HG03108 (cell line): ENCODE data around the gene SCUBE3.

Experiments
- ATAC-seq: cut with Tn5 transposase; IDR thresholded peaks from one replicate; pipeline ENCODE4 v1.9.1; 2021; ENCODE audit warnings: moderate library complexity; ENCODE audit not compliant: unreplicated experiment

SCUBE3 gene

GRCh38 chr6:35213824-35214756 is at the start of gene SCUBE3:
TSS of gene SCUBE3 (plus strand) at chr6:35213956. CDS start at chr6:35214419, 463 bp downstream.
- ATAC-seq: no peak

GRCh38 chr6:35164277-35164676 is 49.5 kb upstream of the SCUBE3 start:
- no peak for ATAC-seq

DNA sequence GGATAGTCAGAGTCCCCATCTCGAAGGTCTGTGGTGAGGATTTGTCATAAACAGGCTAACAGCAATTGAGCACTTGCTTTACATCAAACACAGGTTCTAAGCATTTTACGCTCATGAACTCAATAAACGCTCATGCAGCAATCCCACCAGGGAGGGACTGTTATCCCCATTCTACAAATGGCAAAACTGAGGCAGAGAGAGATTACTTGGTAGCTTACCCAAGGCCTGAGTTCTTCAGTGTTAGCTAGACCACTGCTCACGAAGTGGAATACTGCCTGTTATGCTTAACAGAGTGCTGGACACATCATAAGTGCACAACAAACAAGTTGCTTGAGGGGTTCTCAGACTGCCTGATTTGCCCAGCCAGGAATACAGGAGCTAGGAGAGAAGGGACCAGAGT is 48.9 kb upstream of the SCUBE3 start:
- no peak for ATAC-seq

DNA sequence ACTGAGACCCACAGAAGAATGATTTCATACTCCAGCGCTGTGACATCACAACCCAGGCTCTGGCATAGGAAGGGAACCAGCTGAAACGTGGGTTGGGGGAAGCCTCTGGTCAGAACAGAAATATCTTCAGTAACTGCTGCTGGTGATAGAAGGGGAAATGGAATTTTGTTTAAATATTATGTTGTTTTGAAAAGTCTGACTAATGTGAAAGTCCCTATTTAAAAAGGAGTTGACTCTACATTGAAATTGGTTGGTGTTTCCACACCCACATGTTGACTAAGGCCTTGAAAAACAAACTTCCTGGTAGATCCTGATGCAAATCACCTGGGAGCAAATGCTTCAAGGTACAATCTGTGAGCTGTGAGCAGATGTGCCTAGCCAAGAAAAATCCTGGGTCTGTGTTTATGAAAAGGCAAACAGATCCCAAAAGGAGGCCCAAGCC is 48.1 kb upstream of the SCUBE3 start:
- ATAC-seq: no peak

DNA sequence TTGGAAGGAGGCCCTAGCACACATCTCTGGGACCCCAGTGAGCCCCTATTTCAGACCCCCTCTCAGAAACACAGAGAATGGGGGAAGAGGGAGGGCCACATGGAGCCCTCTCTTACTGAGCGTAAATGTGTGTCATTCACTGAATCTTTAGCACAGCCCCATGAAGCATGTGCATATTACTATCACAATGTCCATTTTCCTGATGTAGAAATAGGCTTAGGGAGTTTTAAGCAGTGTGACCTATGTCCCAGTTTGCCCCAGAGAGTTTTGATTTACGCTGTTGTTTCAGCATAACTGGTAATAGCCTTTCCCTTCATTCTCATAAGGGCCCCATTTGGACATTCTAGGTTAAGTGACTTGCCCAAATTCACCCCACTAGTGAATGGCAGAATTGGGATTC is 47.6 kb upstream of the SCUBE3 start:
- ATAC-seq: no peak

- no peak for ATAC-seq
These were observed 47.2 kb upstream of the SCUBE3 start for GRCh38 chr6:35166520-35166919.

DNA sequence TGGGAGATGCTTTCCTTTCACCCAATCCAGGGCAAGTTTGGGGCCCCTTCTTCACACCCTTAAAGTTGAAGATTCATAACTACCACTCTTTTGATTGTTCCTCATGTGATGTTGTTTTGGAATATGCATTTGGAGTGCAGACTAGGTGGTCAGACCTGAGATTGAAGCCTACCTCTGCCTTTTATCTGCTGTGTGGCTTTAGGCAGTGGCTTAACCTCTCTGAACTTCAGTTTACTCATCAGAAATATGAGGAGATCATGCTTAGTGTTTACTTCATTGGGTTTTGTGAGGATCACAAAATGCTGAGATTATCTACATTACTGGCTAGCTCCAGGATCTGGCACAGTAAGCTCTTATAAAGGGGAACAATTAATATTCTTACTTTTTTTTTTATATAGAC is 46.3 kb upstream of the SCUBE3 start:
- no peak for ATAC-seq

GRCh38 chr6:35168461-35168861 is 45.3 kb upstream of the SCUBE3 start:
- ATAC-seq: no peak

- ATAC-seq: no peak
These were observed 43.6 kb upstream of the SCUBE3 start for GRCh38 chr6:35170166-35170565.

DNA sequence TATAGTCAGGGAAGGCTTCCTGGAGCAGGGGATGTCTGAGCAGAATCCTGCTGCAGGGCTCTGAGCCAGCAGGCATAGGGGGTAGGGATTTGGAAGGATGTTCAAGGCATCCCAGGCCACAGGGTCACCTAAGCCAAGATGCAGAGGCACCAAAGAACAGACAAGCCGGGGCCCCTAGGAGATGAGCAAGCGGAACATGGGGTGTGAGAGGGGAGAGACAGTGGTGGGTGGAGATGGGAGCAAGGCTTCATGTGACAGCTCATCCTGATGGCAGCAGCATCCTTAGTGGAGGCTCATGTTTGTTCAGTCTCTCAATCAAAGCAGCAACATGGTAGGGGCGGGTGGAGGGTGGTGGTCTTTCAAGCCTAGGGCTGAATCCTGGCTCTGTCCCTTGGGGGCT is 42.9 kb upstream of the SCUBE3 start:
- no peak for ATAC-seq

DNA sequence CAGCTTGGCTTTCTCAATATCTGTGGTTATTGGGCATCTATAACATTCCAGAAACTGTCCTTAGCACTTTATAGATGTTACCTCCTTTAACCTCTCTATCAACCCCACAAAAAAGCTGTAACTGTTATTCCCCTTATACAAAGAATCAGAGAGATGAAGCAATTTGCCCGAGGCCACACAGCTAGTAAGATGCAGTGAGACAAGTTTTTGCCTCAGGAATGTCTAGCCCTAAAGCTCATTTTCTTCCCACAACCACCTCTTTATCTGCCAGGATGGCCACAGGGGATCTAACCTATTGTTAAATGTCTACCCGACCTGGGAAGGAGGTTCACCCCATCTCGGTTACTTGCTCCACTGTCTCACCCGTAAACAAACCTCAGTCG is 40.7 kb upstream of the SCUBE3 start:
- no peak for ATAC-seq

DNA sequence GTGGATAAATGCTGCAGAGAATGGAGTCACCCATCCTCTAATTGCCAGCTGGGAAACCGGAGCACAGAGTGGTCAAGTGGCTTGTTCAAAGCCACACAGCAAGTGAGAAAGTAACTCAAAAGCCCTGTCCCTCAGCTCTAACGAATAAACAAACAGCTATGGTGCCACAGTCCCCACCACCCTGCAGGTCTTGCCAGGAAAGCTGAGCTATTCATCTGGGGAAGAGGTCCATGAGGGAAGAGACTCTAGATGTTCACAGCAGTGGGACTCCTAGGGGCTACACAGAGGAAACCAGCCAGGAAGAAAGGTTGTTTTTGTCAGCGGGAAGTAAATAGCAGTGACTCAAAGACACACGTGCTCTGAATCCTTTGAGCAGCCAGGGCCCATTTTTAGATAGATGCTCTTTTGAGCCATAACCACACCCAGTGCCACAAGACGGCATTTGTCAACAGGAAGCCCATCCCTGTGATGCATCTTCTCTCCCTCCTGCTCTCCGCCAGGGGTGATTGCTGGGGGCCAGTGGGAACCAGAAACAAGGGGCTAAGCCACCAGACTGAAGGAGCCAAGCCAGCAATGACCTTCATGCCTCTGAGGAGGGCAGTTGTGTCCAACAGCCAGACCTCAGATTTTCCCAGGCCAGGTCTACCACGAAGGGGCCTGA is 40.2 kb upstream of the SCUBE3 start:
- ATAC-seq: no peak

GRCh38 chr6:35174088-35174434 is 39.7 kb upstream of the SCUBE3 start:
- no peak for ATAC-seq

DNA sequence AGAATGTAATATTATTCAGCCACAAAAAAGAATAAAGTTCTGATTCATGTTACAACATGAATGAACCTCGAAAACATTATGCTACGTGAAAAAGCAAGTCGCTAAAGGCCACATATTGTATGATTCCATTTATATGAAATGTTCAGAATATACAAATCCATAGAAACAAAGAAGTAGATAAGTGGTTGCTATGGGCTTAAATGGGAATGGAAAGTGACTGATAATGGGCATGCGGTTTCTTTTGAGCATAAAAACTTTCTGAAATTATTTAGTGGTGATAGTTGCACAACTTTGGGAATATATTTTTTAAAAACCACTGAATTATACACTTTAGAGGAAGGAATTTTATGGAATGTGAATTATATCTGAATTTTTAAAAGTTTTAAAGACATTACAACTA is 39.3 kb upstream of the SCUBE3 start:
- ATAC-seq: no peak

DNA sequence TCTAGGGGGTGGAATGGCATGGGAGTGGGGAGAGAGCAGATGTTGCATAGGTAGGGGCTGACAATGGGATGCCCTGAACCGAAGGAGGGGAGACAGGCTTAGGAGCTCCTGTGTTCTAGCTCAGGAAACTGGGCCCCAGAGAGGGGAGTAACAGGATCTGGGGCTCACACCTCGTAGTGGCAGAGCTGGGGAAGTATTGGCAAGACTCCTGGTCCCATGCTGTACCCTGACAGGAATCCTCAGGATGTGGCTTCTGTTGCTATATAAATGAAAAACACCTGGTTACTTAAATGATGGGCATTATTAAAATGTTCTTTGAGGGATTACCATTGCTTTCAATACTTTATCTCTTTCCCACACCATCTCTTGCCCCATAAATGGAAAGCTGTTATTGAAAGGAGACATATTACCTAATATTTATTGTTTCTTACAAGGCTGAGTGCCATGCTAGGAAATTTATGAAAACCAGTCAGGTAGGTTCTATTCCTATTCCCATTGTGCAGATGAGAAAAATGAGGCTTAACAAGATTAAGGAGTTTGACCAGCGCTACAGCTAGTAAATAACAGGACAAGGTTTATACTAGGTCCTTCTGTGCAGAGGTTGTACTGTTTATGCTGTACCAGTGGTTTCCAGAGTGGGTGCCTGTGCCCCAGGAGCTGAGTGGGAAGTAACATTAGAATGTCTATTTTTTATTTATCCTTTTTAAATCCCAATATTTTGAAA is 37.3 kb upstream of the SCUBE3 start:
- ATAC-seq: no peak

- ATAC-seq: no peak
These were observed 36.6 kb upstream of the SCUBE3 start for GRCh38 chr6:35177157-35177556.

- no peak for ATAC-seq
These were observed 36.2 kb upstream of the SCUBE3 start for GRCh38 chr6:35177596-35177995.

DNA sequence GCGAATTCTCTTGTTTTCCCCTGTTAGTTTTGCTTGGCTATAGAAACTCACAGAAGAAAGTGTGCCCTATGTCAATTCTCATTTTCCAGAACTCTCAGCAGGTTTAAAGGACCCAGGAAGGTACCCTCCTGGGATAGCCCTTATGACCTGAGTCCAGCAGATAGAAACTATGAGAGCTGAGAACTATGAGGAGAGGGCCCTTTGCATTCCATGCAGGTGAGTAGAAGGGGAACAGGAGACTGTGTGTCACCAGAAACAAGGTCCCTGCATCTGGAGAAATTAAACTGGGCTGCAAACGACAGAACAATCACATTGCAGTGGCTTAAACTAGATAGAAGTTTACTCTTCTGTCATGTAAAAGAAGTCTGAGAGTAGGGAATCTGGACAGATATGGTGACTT is 35.7 kb upstream of the SCUBE3 start:
- ATAC-seq: no peak

DNA sequence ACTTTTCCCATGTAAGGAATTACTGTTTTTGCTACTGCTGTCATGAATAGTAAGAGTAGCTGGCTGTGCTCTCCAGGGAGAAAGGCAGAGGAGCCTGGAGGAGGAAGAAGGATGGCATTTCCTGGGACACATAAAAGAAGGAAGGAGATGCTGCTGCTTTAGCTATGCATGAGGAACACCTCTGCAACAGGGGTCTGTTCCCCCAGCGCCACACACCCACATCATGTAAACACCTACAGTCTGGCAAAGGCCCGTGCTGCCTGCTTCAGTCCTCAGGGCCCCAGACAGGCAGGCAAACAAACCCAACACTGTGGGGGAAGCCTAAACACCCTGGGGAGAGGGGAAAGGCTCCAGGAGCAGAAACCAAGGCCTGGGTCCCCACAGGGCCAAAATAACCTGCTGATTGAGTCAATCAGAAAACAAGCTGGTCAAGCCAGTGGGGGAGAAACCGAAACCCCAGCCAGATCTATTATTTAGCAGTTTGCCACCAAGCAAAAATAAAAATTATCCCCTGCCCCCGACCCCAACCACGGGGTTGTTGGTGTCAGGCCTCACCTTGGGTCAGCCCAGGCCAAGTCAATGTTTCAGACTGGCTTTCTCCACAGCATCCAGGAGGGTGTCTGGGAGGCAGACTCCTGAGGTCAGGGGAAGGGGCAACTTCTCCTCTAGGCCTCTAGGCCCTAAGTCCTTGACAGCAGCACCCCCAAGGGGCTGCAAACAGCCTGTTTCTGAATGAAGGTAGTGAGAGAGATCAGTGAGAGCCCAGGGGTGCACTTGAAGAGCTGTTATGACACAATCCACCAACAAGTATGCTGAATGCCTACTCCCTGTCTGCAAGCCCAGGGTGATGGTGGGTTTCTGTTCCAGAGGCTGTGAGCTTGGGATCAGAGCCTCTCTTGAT is 34.6 kb upstream of the SCUBE3 start:
- peak; percentile 65 for ATAC-seq

GRCh38 chr6:35179901-35180535 is 33.7 kb upstream of the SCUBE3 start:
- ATAC-seq: no peak
